IMR-90 (cell line): ENCODE data around the gene MICALL2. TPM values are rescaled to one million over a fixed set of nuclear protein-coding genes. Genes with fewer than 3 reads are reported as not detected.

Experiments used
- ATAC-seq: fragments of 200-7000 bp; cut with Tn5 transposase; 2 replicates; pipeline ENCODE4 v1.9.1; 2020; ENCODE audit warnings: low read depth, mild to moderate bottlenecking, moderate library complexity
- BruUV-seq: library from RNA; stranded (reverse); fragments of 400-500 nt; replicated peaks from 2 replicates; lab custom pipeline; 2021; lab: Mats Ljungman, UMichigan
- CTCF ChIA-PET: fragments of 300-600 bp; formaldehyde crosslinking; extraction: SDS; loops from one replicate; lab custom pipeline; 2021; ENCODE audit warnings: antibody characterized with exemption; lab: Yijun Ruan, JAX
- POLR2A ChIA-PET: fragments of 300-600 bp; sonication (Branson Sonifier 250); formaldehyde crosslinking; loops from one replicate; lab custom pipeline; 2022; ENCODE audit warnings: antibody characterized with exemption; ENCODE audit not compliant: unreplicated experiment; lab: Charles Lee
- DNase-seq: peaks from one replicate; pipeline ENCODE4 v3.0.0; 2013
- H2AFZ ChIP-seq: replicated peaks from 2 replicates; pipeline ENCODE3; 2013; ENCODE audit warnings: low read length, mild to moderate bottlenecking; ENCODE audit not compliant: poor library complexity
- H2AK5ac ChIP-seq: 2 replicates; pipeline ENCODE4 v1.6.1; 2013; ENCODE audit warnings: low read depth, low read length, inconsistent platforms
- H2AK9ac ChIP-seq: replicated peaks from 2 replicates; pipeline ENCODE3; 2013; ENCODE audit warnings: mild to moderate bottlenecking, low read depth, low read length, moderate library complexity; ENCODE audit not compliant: poor library complexity
- H2BK120ac ChIP-seq: 2 replicates; pipeline ENCODE4 v1.6.1; 2013; ENCODE audit warnings: low read depth, low read length, inconsistent platforms
- H2BK15ac ChIP-seq: 3 replicates; pipeline ENCODE4 v1.6.1; 2013; ENCODE audit warnings: low read depth, low read length, inconsistent platforms
- H2BK20ac ChIP-seq: 2 replicates; pipeline ENCODE4 v1.6.1; 2013; ENCODE audit warnings: low read depth, mild to moderate bottlenecking, inconsistent platforms, low read length, moderate library complexity
- H2BK5ac ChIP-seq: 2 replicates; pipeline ENCODE4 v1.6.1; 2013; ENCODE audit warnings: mild to moderate bottlenecking, low read depth, low read length, inconsistent platforms; ENCODE audit not compliant: poor library complexity, severe bottlenecking
- H3K14ac ChIP-seq: replicated peaks from 2 replicates; pipeline ENCODE4 v1.6.1; 2013; ENCODE audit warnings: low read depth, low read length, inconsistent platforms
- H3K18ac ChIP-seq: 2 replicates; pipeline ENCODE4 v1.6.1; 2013; ENCODE audit warnings: low read depth, low read length, control low read depth
- H3K23ac ChIP-seq: 2 replicates; pipeline ENCODE4 v1.6.1; 2013; ENCODE audit warnings: low read depth, low read length, inconsistent platforms
- H3K27ac ChIP-seq: 2 replicates; pipeline ENCODE4 v1.5.1; 2013; ENCODE audit warnings: mild to moderate bottlenecking, control low read depth, low read length; ENCODE audit not compliant: insufficient read depth
- H3K27me3 ChIP-seq: 2 replicates; pipeline ENCODE4 v1.6.1; 2013; ENCODE audit warnings: low read length; ENCODE audit not compliant: control insufficient read depth, insufficient read depth
- H3K36me3 ChIP-seq: 2 replicates; pipeline ENCODE4 v1.6.1; 2013; ENCODE audit warnings: low read length, mixed read lengths; ENCODE audit not compliant: control insufficient read depth, insufficient read depth
- H3K4ac ChIP-seq: 2 replicates; pipeline ENCODE4 v1.6.1; 2013; ENCODE audit warnings: low read depth, low read length, inconsistent platforms
- H3K4me1 ChIP-seq: 2 replicates; pipeline ENCODE4 v1.6.1; 2013; ENCODE audit warnings: low read length, mixed read lengths; ENCODE audit not compliant: control insufficient read depth, insufficient read depth
- H3K4me2 ChIP-seq: 2 replicates; pipeline ENCODE4 v1.6.1; 2013; ENCODE audit warnings: low read depth, mild to moderate bottlenecking, control low read depth, low read length, moderate library complexity
- H3K4me3 ChIP-seq: 2 replicates; pipeline ENCODE4 v1.5.1; 2013; ENCODE audit warnings: low read depth, mild to moderate bottlenecking, control low read depth, low read length, moderate library complexity; ENCODE audit not compliant: insufficient read depth
- H3K56ac ChIP-seq: 2 replicates; pipeline ENCODE4 v1.6.1; 2013; ENCODE audit warnings: low read length, inconsistent platforms; ENCODE audit not compliant: insufficient read depth; ENCODE audit errors: extremely low read depth
- H3K79me1 ChIP-seq, 2 experiments: 2 replicates each; pipeline ENCODE4 v1.6.1; 2013; ENCODE audit warnings: low read length in 2 of 2, inconsistent platforms in 1 of 2, low read depth in 1 of 2
- H3K9ac ChIP-seq: 2 replicates; pipeline ENCODE4 v1.6.1; 2013; ENCODE audit warnings: low read depth, low read length, control low read depth
- H3K9me1 ChIP-seq: 2 replicates; pipeline ENCODE4 v1.6.1; 2013; ENCODE audit warnings: low read length, inconsistent platforms; ENCODE audit not compliant: insufficient read depth
- H3K9me3 ChIP-seq: 2 replicates; pipeline ENCODE4 v1.6.1; 2013; ENCODE audit warnings: low read length; ENCODE audit not compliant: control insufficient read depth, insufficient read depth
- H4K20me1 ChIP-seq: 2 replicates; pipeline ENCODE4 v1.6.1; 2013; ENCODE audit warnings: low read length, inconsistent platforms; ENCODE audit not compliant: insufficient read depth
- H4K5ac ChIP-seq: 2 replicates; pipeline ENCODE4 v1.6.1; 2013; ENCODE audit warnings: mild to moderate bottlenecking, low read depth, low read length, control low read depth
- H4K8ac ChIP-seq, 2 experiments: 2 replicates each; pipeline ENCODE4 v1.6.1; 2013; ENCODE audit warnings: low read depth in 2 of 2, low read length in 2 of 2, control low read depth in 1 of 2, inconsistent platforms in 1 of 2
- H4K91ac ChIP-seq: 2 replicates; pipeline ENCODE4 v1.6.1; 2013; ENCODE audit warnings: low read depth, low read length, inconsistent platforms; ENCODE audit not compliant: insufficient read depth
- BHLHE40 ChIP-seq: fragments of 150-350 bp; IDR thresholded peaks from 2 replicates; pipeline ENCODE4 v1.6.1; 2016; ENCODE audit warnings: mild to moderate bottlenecking, low read depth, low read length
- CEBPB ChIP-seq: IDR thresholded peaks from 2 replicates; pipeline ENCODE4 v1.6.1; 2012; ENCODE audit warnings: low read depth, low read length, improper control_type of control experiment
- CHD1 ChIP-seq: IDR thresholded peaks from 2 replicates; pipeline ENCODE4 v1.6.1; 2012; ENCODE audit warnings: low read depth, low read length, improper control_type of control experiment
- CTCF ChIP-seq: conservative IDR thresholded peaks from 2 replicates; pipeline ENCODE4 v1.5.1; 2012; ENCODE audit warnings: mild to moderate bottlenecking, low read depth, low read length, improper control_type of control experiment
- ELK1 ChIP-seq: fragments of 150-350 bp; IDR thresholded peaks from 2 replicates; pipeline ENCODE4 v1.6.1; 2016; ENCODE audit warnings: low read depth, mild to moderate bottlenecking, low read length, moderate library complexity, borderline replicate concordance
- FOS ChIP-seq: fragments of 150-350 bp; IDR thresholded peaks from 2 replicates; pipeline ENCODE4 v1.6.1; 2016; ENCODE audit warnings: low read depth, low read length
- MAFK ChIP-seq: IDR thresholded peaks from 2 replicates; pipeline ENCODE4 v1.6.1; 2012; ENCODE audit warnings: low read depth, low read length, improper control_type of control experiment
- MAZ ChIP-seq: IDR thresholded peaks from 2 replicates; pipeline ENCODE4 v1.6.1; 2012; ENCODE audit warnings: low read depth, mild to moderate bottlenecking, low read length, improper control_type of control experiment, moderate library complexity, borderline replicate concordance
- MXI1 ChIP-seq: IDR thresholded peaks from 2 replicates; pipeline ENCODE4 v1.6.1; 2012; ENCODE audit warnings: low read depth, mild to moderate bottlenecking, low read length, moderate library complexity, borderline replicate concordance
- POLR2A ChIP-seq: IDR thresholded peaks from 2 replicates; pipeline ENCODE4 v1.6.1; 2012; ENCODE audit warnings: mild to moderate bottlenecking, low read depth, low read length
- RAD21 ChIP-seq: IDR thresholded peaks from 2 replicates; pipeline ENCODE4 v1.6.1; 2012; ENCODE audit warnings: low read length, improper control_type of control experiment
- RCOR1 ChIP-seq: IDR thresholded peaks from 2 replicates; pipeline ENCODE4 v1.6.1; 2012; ENCODE audit warnings: mild to moderate bottlenecking, low read length, improper control_type of control experiment; ENCODE audit not compliant: insufficient replicate concordance
- RFX5 ChIP-seq: IDR thresholded peaks from 2 replicates; pipeline ENCODE4 v1.8.0; 2012; ENCODE audit warnings: low read depth, mild to moderate bottlenecking, low read length, moderate library complexity
- SMC3 ChIP-seq: fragments of 150-350 bp; IDR thresholded peaks from 2 replicates; pipeline ENCODE4 v1.6.1; 2016; ENCODE audit warnings: low read depth, mild to moderate bottlenecking, antibody characterized with exemption, low read length, moderate library complexity
- USF2 ChIP-seq: fragments of 150-350 bp; IDR thresholded peaks from 2 replicates; pipeline ENCODE4 v1.6.1; 2017; ENCODE audit warnings: mild to moderate bottlenecking, antibody characterized with exemption, low read length, low read depth
- WGBS, 2 experiments: methylation state at CpG; one replicate each; pipeline versions ENCODE4 v1.1.5 to v1.1.7; 2013; ENCODE audit warnings: missing lambda C conversion rate in 2 of 2; ENCODE audit not compliant: insufficient read length in 1 of 2; ENCODE audit errors: extremely low coverage in 2 of 2; 5-methylcytosine and 5-hydroxymethylcytosine counted together
- dilution Hi-C: fragments of 300-500 bp; cut with HindIII; formaldehyde crosslinking; loops from one replicate; pipeline ENCODE4 v1.14.3; 2018; ENCODE audit warnings: low sequenced_read_pairs; ENCODE audit not compliant: unreplicated experiment
- in situ Hi-C: fragments of 300-500 bp; cut with MboI; formaldehyde crosslinking; loops from 3 replicates; pipeline ENCODE4 v1.14.3; 2019; ENCODE audit warnings: low sequenced_read_pairs, inconsistent platforms, mixed read lengths
- intact Hi-C: fragments of 100-400 bp; cut with micrococcal nuclease; formaldehyde crosslinking; loops from 2 replicates; pipeline ENCODE4 v1.10.0; 2022
- polyA plus RNA-seq, 3 experiments: library from polyadenylated mRNA; depleted of rRNA; stranded (reverse); fragments of >200 nt; gene quantifications; 2 replicates each; pipeline ENCODE4 v1.2.3, GENCODE V29; 2012; ENCODE audit warnings: low replicate concordance in 1 of 3
- total RNA-seq: library from RNA; depleted of rRNA; stranded (reverse); fragments of >200 nt; gene quantifications from 2 replicates; pipeline ENCODE4 v1.2.3, GENCODE V29; 2012

Gene MICALL2
- total and polyA plus RNA-seq, 2 of the 4 experiments (the other 2 are of a cell fraction), result 6.6 to 34.1 TPM

GRCh38 chr7:1421020-1421790 lies 38.1 kb downstream of the MICALL2 start:
- Histone ChIP-seq H3K23ac (no peak overlapping the region), H3K4me1 (no peaks in the 10 kb centered on the region), H3K9me1 (peaks cover 3% of the 10 kb centered on the region), H3K9ac (no peak overlapping the region), H4K20me1 (no peaks in the 10 kb centered on the region), H2BK20ac (no peak overlapping the region), H3K79me1 (no peaks in the 10 kb centered on the region), H2AK9ac (no peak overlapping the region), H2BK15ac (no peak overlapping the region), H3K27me3 (peaks cover 33% of the 10 kb centered on the region), H3K18ac (no peak overlapping the region), H3K4me3 (no peak overlapping the region), H2AK5ac (no peak overlapping the region), H3K27ac (no peak overlapping the region), H2BK120ac (no peak overlapping the region), H4K8ac (no peak overlapping the region), H3K36me3 (no peaks in the 10 kb centered on the region), H3K4me2 (no peak overlapping the region), H2AFZ (no peak overlapping the region), H3K56ac (no peak overlapping the region), H4K91ac (no peak overlapping the region), H2BK5ac (no peak overlapping the region), H4K5ac (no peak overlapping the region), H3K14ac (no peak overlapping the region), H3K4ac (no peak overlapping the region), H3K9me3 (peaks cover 2% of the 10 kb centered on the region; the same call in 1 of the 2 replicates)
- no TSS peak for BruUV-seq
- dilution Hi-C loops (no loop called here), intact Hi-C loops (no loop called here), in situ Hi-C loops (no loop called here)
- 84% methylated on average over 30 of the region's 41 CpGs; no CpG with 5 or more reads in 1 of the 2 experiments for WGBS, 2 experiments
- CTCF ChIA-PET, result interaction anchor here (1.8 kb wide), 1 partner anchor 11 kb away, joined by 5 read pairs; no protein-coding TSS in a partner anchor
- POLR2A ChIA-PET, result no interaction called here
- DNase-seq (no peak), ATAC-seq (no peak)
- TF ChIP-seq BHLHE40 (no peak), RCOR1 (no peak), USF2 (no peak), CEBPB (no peak), MAZ (no peak), MXI1 (no peak), RAD21 (no peak), FOS (no peak), POLR2A (no peak), SMC3 (no peak), ELK1 (no peak), RFX5 (no peak), CTCF (no peak), CHD1 (no peak), MAFK (no peak)
